Measurements from ENCODE around the gene CPLX3.

- TF ChIP-seq CTCF (IDR thresholded peaks at IDR 0.05) (peak; percentile 64 to 80 (median 64)), POLR2A (IDR thresholded peaks at IDR 0.05; ENCODE audit: low read depth) (no peak)
Measured at GRCh38 chr15:74781431-74782258, 44.8 kb upstream of the CPLX3 start, which contains the start of gene CSK.

Measured in esophagus muscularis mucosa (tissue), 3 donors.